Glutamatergic neuron (in vitro differentiated cells): ENCODE results near the gene GNAL. TPM values are rescaled to one million over a fixed set of nuclear protein-coding genes. Genes with fewer than 3 reads are reported as not detected.

Experiments used
- DNase-seq: peaks from one replicate; pipeline ENCODE4 v3.0.0; 2022
- H3K27ac Mint-ChIP-seq: one replicate; pipeline ENCODE4 v1.8.0; 2020; ENCODE audit warnings: mild to moderate bottlenecking, mixed read lengths, inconsistent platforms; ENCODE audit not compliant: unreplicated experiment
- H3K27me3 Mint-ChIP-seq: one replicate; pipeline ENCODE4 v1.8.0; 2020; ENCODE audit warnings: mild to moderate bottlenecking, moderate library complexity, mixed read lengths, inconsistent platforms; ENCODE audit not compliant: unreplicated experiment
- H3K36me3 Mint-ChIP-seq: one replicate; pipeline ENCODE4 v1.8.0; 2020; ENCODE audit warnings: mild to moderate bottlenecking, mixed read lengths, inconsistent platforms; ENCODE audit not compliant: unreplicated experiment
- H3K4me1 Mint-ChIP-seq: one replicate; pipeline ENCODE4 v1.8.0; 2020; ENCODE audit warnings: mild to moderate bottlenecking, low read depth, mixed read lengths, inconsistent platforms; ENCODE audit not compliant: unreplicated experiment
- H3K4me3 Mint-ChIP-seq: one replicate; pipeline ENCODE4 v1.8.0; 2020; ENCODE audit warnings: mild to moderate bottlenecking, mixed read lengths, inconsistent platforms; ENCODE audit not compliant: unreplicated experiment
- H3K9me3 Mint-ChIP-seq: one replicate; pipeline ENCODE4 v1.8.0; 2020; ENCODE audit warnings: mild to moderate bottlenecking, moderate library complexity, mixed read lengths, inconsistent platforms; ENCODE audit not compliant: unreplicated experiment
- CTCF ChIP-seq: fragments of 200-600 bp; sonication (generic); IDR thresholded peaks from one replicate; pipeline ENCODE4 v1.5.0; 2021; ENCODE audit not compliant: partially characterized antibody, unreplicated experiment
- total RNA-seq: library from RNA; stranded (reverse); fragmentation: NEBNext Ultra II Directional; extraction: Animal tissue kit (Norgen Biotek cat#: 25700); gene quantifications from one replicate; pipeline ENCODE4 v1.2.1, GENCODE V29; 2021; ENCODE audit not compliant: unreplicated experiment

The GNAL gene
- total RNA-seq, 1 donor from 2014 or later, result 52.5 TPM

DNA sequence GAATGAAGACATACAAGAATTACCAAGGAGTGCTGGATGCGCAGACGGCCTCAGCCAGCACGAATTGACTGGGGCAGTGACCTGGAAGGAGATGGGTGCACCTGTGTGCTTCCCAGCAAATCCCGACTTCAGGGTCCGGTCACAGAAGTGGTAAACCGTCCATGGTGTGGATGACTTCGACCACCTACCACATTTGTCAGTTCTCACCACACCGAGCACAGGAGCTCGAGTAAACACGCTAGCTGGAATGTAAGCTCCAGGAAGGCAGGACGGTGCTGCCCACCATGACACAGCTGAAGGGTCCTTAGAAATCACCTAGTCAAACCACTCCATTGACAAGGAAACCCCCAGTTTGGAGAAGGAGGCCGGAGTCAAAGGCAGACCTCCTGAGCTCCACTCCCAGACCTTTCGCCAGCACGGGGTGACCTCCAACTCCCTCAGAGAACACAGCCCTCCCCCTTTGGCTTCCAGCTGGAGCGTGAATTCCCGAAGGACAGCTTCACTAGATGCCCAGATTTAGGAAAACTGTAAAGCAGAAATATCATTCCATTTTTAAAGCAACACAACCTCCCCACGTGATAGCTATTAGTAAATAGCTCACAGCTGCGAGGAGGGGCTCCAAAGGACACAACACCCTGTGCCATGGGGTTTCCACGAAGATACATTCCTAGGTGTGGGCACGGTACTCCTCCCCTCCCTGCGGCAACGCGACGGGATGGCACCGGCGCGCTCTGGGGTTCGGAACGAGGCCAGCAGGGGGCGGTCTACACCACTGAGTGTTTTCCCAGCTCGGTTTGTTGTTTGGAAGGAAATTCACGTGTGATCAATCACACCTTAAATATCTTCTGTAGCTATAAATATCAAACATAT lies 34.1 kb upstream of the GNAL start:
- H3K27ac Mint-ChIP-seq, result no peak overlapping the region
- H3K36me3 Mint-ChIP-seq, result no peaks in the 10 kb centered on the region
- H3K4me1 Mint-ChIP-seq, result peaks cover 5% of the 10 kb centered on the region
- peak overlapping the region; percentile 8 for H3K4me3 Mint-ChIP-seq
- no peaks in the 10 kb centered on the region for H3K9me3 Mint-ChIP-seq
- peaks cover 6% of the 10 kb centered on the region for H3K27me3 Mint-ChIP-seq
- TF ChIP-seq CTCF, result peak; percentile 94
- DNase-seq, result peak; percentile 87

- TF ChIP-seq CTCF, result peak; percentile 35
- Mint-ChIP-seq H3K27ac (no peak overlapping the region), H3K4me1 (peaks cover 5% of the 10 kb centered on the region), H3K36me3 (no peaks in the 10 kb centered on the region), H3K9me3 (no peaks in the 10 kb centered on the region), H3K4me3 (peak overlapping the region; percentile 8), H3K27me3 (peaks cover 6% of the 10 kb centered on the region)
- DNase-seq, result no peak
These were observed 33.5 kb upstream of the GNAL start for GRCh38 chr18:11655606-11655932.

DNA sequence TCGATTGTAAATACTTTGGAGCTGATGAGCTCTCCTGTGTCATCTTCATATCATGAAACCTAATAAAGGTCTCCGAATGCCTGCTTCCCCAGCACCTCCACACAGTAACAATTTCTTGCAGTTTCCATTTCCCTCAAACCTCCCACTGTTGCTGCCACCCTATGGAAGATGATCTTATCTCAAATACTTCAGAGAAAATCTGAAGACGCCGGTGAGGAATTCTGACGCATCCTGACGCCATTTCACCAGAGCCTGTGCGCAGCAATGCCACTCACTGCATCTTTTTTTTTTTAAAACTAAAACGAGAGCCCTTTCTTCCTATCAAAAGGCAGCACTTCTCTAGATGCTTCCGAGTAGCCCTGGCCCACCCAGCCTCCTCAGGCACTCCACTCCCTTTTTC lies 31.9 kb upstream of the GNAL start:
- peaks cover 4% of the 10 kb centered on the region for H3K27me3 Mint-ChIP-seq
- H3K9me3 Mint-ChIP-seq, result no peaks in the 10 kb centered on the region
- DNase-seq, result no peak
- H3K27ac Mint-ChIP-seq, result no peak overlapping the region
- no peak overlapping the region for H3K4me3 Mint-ChIP-seq
- no peaks in the 10 kb centered on the region for H3K36me3 Mint-ChIP-seq
- peaks cover 5% of the 10 kb centered on the region for H3K4me1 Mint-ChIP-seq
- TF ChIP-seq CTCF, result no peak

DNA sequence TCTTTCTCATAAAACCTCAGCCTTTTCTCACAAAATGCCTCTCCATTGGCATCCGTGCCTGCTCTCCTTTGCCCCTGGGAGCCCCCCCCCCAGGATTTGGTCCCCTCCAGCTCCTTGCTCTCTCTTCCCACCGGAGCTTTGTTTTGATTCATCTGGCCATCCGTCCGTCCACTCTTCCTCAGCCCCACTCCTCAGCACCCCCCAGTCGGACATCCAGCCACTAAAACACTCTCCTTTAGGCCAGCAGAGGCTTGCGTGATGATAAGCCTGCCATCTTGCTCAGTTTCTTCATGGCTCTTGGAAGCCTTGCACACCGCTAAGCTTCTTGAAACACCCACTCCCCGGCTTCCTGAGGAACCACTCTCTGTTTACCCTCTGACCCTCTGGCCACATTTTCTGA lies 31.5 kb upstream of the GNAL start:
- peaks cover 5% of the 10 kb centered on the region for H3K4me1 Mint-ChIP-seq
- TF ChIP-seq CTCF, result no peak

GRCh38 chr18:11658019-11658418 lies 31.0 kb upstream of the GNAL start:
- Mint-ChIP-seq H3K4me3 (no peak overlapping the region), H3K27me3 (peaks cover 4% of the 10 kb centered on the region), H3K27ac (peak overlapping the region; percentile 8), H3K9me3 (no peaks in the 10 kb centered on the region), H3K4me1 (peaks cover 5% of the 10 kb centered on the region), H3K36me3 (no peaks in the 10 kb centered on the region)
- no peak for DNase-seq
- TF ChIP-seq CTCF, result no peak

More for the DNA sequence above, 31.5 kb upstream of the GNAL start:
- Mint-ChIP-seq H3K4me3 (no peak overlapping the region), H3K9me3 (no peaks in the 10 kb centered on the region), H3K27me3 (peaks cover 4% of the 10 kb centered on the region), H3K27ac (no peak overlapping the region), H3K36me3 (no peaks in the 10 kb centered on the region)
- no peak for DNase-seq
